ENCODE measurements around the gene SEC11A.

The SEC11A gene

DNA sequence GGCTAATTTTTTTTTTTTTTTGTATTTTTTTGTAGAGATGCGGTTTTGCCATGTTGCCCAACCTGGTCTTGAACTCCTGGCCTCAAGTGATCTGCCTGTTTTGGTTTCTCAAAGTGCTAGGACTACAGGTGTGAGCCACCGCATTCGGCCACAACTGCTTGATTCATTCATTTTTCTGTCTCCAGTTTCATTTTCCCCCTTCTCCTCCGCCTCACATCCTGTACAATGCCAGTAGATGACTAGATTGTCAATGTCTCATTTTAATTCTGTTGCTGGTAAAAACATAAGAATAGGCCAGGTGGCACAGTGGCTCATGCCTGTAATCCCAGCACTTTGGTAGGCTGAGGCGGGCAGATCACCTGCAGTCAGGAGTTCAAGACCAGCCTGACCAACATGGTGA, 20.4 kb upstream of the SEC11A start:
- no peak for DNase-seq

DNA sequence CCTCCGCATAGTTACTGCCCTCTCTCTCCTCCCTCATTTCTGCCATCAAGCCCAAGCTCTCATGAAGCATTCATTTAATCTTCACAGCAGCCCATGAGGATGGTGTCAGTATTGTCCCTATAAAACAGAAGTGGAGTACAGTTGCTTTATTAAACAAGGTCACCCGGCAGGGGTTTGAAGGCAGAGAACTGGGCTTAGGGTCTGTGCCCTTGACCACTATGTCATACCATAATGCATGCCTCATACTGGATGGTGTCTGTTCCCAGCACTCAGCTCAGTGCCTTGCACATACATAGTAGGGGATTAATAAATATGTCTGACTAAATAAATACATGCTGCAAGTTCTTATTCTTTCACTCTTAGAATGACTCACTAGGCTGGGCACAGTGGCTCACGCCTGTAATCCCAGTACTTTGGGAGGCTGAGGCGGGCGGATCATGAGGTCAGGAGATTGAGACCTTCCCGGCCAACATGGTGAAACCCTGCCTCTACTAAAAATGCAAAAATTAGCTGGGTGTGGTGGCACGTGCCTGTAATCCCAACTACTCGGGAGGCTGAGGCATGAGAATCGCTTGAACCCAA, 19.6 kb upstream of the SEC11A start:
- peak; percentile 91 for DNase-seq

- DNase-seq: peak; percentile 82
Observed at GRCh38 chr15:84734794-84735479, 19.0 kb upstream of the SEC11A start.

- no peak for DNase-seq
Observed at GRCh38 chr15:84731774-84732173, 15.8 kb upstream of the SEC11A start.

DNA sequence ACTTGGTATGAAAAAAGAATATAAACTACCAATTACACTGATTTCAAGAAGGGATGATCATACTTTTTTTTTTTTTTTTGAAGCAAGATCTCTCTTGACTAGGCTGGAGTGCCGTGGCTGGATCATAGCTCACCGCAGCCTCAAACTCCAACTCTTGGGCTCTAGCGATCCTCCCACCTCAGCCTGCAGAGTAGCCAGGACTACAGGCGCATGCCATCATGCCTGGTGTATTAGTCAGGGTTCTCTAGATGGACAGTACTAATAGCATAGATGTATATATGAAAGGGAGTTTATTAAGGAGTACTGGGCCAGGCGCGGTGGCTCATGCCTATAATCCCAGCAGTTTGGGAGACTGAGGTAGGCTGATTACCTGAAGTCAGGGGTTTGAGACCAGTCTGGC, 11.5 kb upstream of the SEC11A start:
- DNase-seq: no peak

GRCh38 chr15:84725001-84725491, 9.1 kb upstream of the SEC11A start:
- peak; percentile 91 for DNase-seq

DNA sequence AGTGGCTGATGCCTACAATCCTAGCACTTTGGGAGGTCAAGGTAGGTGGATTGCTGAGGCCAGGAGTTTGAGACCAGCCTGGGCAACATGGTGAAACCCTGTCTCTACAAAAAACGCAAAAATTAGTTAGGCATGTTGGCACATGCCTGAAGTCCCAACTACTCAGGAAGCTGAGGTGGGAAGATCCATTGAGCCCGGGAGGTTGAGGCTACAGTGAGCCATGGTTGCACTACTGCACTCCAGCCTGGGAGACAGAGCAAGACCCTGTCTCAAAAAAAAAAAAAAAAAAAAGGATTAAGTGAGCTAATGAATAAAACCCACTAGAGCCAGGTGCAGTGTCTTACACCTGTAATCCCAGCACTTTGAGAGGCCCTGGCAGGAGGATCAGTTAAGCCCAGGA, 6.7 kb upstream of the SEC11A start:
- DNase-seq: no peak

DNA sequence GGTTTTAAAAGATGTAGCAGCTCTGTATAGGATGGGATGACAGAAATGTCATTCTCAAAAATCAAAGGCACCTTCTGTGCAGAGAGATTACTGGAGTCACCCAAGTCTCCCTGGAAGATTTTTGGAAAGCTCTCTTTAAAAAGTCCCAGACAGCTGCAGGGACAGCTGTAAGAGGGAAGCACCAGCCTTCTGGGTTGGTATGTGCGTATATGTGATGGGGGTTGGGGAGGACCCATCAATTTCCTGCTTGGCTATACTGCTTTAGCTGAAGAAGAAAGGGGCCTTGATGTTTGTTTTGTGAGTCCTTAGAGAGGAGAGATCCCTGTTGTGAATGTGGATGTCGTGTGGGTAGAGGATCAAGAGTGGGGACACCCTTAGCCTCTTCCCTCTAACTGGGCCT, 5.4 kb upstream of the SEC11A start:
- no peak for DNase-seq

DNA sequence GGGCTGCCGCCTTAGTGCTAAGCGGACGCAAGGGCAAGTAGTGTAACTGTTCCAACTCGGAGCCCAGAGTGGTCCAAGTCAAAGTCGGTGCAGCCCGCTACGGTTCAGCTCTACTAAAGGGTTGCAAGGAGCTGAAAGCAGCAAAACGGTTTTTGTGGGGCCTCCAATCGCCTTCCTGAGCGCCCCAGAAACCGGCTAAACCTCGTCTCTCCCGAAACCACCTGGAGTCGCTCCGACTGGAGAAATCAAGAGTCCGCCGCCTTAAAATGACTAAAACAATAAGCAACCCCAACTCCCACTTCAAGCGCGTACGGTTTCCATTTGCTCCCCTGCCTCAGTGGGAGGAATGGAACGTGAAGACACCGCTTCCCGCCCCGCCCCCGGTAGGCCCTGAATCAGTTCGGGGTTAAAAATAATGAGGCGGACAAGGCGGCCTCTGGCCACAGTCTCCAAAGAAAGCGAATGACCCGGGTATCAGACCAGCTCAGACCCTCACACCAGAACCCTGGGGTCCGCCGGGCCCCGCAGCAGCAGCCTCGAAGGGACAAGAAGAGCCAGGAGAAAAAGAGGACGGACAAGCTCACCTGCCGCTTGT, 401 bp downstream of the SEC11A start:
- no peak for DNase-seq

DNA sequence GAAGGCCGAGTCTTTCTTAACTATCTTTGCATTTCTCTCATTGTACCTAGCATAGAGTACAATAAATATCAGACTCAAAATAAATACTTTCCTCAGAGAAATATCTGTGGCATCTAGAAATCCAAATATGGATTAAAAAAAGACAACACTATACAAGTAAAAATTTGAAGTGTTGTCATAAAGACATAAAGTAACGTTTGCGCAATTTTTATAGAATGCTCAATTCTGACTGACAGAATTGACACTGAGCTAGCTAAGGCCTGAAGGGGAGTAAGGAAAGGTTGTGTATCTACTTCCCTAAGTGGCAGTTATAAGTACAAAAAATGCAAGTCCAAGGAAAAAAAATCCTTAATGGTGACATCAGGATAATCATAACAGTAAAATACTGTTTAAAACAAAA, 1.1 kb downstream of the SEC11A start:
- peak; percentile 54 for DNase-seq

DNA sequence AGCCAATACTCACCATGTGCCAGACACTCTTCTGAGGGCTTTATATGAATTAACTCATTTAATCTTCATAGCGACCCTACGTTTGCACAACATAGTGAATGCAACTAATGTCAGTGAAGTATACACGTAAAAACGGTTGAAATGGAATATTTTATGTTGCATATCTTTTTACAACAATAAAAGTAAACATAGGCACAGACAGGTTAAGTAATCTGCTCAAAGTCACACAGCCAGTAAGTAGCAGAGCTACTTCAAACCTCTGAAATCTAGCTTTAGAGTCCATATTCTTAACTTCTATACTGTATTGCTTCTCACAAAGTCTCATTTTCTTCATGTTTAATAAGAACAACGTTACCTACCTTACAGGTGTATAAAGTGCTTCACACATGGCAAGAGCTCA, 1.6 kb downstream of the SEC11A start:
- DNase-seq: no peak

DNA sequence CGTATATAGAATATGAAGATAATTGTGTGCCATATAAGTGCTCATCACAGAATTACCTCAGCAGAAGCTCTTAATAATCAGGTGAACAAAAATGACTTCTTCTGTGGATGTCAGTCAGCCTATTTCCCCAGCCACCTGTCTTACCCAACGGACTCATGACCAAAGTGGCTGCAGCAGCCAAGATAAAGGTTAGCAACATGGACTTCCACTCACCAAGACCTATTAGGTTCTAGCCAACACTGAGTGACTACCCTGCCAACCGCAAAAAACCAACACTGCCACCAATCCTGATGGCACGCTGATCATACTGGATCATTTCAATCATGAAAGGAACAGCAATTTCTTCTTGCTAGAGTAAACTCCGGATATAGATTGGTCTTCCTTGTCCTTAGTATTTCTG, 12.1 kb downstream of the SEC11A start:
- no peak for DNase-seq

GRCh38 chr15:84702961-84703482, 12.9 kb downstream of the SEC11A start:
- DNase-seq: peak; percentile 42

DNA sequence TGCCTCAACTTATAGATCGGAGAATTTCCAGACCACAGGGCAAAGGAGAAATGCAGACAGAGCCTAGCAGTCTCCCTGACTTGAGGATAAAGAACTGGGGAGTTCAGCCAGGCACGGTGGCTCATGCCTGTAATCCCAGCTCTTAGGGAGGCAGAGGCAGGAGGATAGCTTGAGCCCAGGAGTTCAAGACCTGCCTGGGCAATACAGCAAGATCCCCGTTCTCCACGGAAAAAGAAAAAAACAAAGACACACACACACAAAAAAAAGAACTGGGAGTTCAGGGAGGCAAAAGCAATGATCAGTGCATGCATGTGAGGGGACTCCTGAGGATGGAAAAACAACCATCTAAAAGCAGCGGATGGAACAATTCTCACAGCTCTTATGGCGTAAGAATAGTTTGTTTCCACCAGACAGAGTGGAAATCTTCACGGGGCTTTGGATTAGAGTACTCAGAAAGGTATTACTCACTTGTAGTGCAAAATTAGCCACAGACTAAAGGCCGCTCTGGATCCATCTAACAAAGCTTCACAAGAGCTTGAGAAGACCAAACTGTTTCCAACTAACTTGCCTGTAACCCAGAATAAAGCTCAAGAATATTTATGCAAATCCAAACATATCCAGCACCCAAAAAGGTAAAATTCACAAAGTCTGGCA, 16.3 kb downstream of the SEC11A start:
- no peak for DNase-seq

DNA sequence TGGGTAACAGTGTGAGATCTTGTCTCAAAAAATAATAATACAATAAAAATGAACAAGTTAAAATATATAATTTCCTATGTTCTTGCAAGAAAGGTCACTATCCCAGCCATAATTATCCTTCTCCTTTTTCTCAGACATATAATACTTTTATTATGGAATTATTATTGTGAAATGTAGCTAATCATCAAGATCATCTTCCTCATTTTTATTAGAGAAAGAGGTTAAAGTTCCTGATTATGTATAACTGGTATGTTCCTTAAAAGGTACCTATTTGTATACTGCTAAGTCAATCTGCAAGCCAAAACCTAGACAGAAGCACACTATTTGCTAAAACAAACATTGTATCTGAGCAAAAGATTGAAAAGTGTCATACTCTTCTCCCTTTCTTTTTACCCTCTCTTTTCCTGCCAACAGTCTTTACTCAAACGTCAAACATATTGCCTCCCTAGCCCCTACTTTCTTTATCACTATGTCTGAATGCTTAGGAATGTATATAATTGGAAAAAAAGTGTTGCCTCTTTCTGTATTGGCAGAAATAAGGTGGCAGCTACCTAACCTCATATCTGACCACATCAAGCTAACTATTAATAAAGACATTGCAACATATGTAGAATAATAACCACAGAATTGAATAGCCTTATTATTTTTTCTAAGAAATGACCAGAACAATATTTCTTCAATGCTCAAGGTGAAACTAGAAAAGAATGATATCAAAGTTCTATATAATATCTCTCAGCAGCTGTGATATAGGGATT, 18.5 kb downstream of the SEC11A start:
- peak; percentile 63 for DNase-seq

DNA sequence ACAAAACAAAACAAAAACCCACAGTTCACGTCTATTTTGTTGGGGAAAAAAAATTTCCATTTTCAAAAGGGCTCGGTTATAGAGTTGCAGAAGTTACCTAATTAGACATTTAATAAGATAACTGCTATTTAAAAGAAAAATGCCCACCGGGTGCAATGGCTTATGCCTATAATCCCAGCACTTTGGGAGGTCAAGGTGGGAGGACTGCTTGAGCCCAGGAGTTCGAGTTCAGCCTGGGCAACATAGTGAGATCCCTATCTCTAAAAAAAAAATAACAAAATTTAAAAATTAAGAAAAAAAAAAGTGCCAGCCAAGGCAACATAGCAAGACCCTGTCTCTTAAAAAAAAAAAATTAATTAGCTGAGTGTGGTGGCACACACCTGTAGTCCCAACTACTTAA, 19.2 kb downstream of the SEC11A start:
- DNase-seq: no peak

DNA sequence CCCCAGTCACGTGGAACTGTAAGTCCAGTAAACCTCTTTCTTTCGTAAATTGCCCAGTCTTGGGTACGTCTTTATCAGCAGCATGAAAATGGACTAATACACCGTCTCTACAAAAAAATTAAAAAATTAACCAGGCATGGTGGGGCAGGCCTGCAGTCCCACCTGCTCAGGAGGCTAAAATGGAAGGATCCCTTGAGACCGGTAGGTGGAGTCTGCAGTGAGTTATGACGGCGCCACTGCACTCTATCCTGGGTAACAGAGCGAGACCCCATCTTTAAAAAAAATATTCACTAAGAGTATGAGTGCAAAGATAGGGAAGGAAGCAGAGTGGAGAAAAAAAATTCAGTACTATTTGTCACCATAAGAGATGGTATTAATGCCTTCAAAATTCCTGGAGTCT, 25.6 kb downstream of the SEC11A start:
- no peak for DNase-seq

- DNase-seq: no peak
Observed at GRCh38 chr15:84689858-84690257, 26.1 kb downstream of the SEC11A start.

GRCh38 chr15:84686446-84686845, 29.5 kb downstream of the SEC11A start:
- DNase-seq: peak; percentile 55

- DNase-seq: peak; percentile 80
Observed at GRCh38 chr15:84685304-84685703, 30.6 kb downstream of the SEC11A start.

GRCh38 chr15:84684092-84684491, 31.8 kb downstream of the SEC11A start:
- DNase-seq: peak; percentile 85

GRCh38 chr15:84681831-84682230, 34.1 kb downstream of the SEC11A start:
- peak; percentile 53 for DNase-seq

DNA sequence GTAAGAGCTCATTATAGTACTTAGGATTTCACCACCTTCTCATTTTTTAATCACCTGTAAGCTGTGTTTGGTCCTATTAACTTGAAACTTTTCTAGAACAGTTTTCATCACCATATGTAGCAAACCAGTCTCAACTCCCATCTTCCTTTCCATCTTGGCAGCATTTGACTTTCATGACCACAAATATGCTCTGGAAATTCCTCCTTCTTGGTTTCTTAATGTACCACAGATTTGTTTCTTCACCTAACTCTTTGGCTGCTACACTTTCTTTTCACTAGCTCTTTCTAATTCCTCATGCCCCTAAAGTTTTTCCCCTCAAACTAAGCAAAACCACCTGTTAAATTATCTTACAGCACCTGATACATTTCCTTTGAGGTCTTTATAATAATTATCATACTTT, 44.7 kb downstream of the SEC11A start:
- no peak for DNase-seq

Data from inflammatory macrophage treated with lipopolysaccharide for 4 hours (primary cell).